Inflammatory macrophage (primary cell): ENCODE results near the gene NUAK1.

ENCODE experiments used
- DNase-seq, 2 donors: peaks; one replicate each; pipeline ENCODE4 v3.0.0-alpha.2; 2020 to 2022
- total RNA-seq, 18 experiments: gene quantifications; one replicate each; lab custom pipeline; 2026; ENCODE audit warnings: mixed read lengths in 6 of 18, inconsistent platforms in 2 of 18; lab: John Stamatoyannopoulos, UW

Gene NUAK1
- 0 to 0.20 (median 0.03) reads per million in 18 experiments for total RNA-seq

GRCh38 chr12:106138633-106139421 lies at the start of gene NUAK1:
Gene NUAK1, minus strand, starts transcription at chr12:106138954. Its CDS starts 301 bp downstream, at chr12:106138653.
- no peak for DNase-seq

- DNase-seq: no peak
These were observed 49.5 kb upstream of the NUAK1 start for GRCh38 chr12:106188256-106188655.

- no peak for DNase-seq
These were observed 49.1 kb upstream of the NUAK1 start for GRCh38 chr12:106187842-106188241.

GRCh38 chr12:106187155-106187789 lies 48.5 kb upstream of the NUAK1 start:
- DNase-seq: no peak

GRCh38 chr12:106183735-106184134 lies 45.0 kb upstream of the NUAK1 start:
- no peak for DNase-seq

GRCh38 chr12:106181401-106182114 lies 42.8 kb upstream of the NUAK1 start:
- no peak for DNase-seq

GRCh38 chr12:106179086-106179485 lies 40.3 kb upstream of the NUAK1 start:
- no peak for DNase-seq

GRCh38 chr12:106178562-106178961 lies 39.8 kb upstream of the NUAK1 start:
- DNase-seq: no peak

GRCh38 chr12:106176560-106176959 lies 37.8 kb upstream of the NUAK1 start:
- no peak for DNase-seq

- no peak for DNase-seq
These were observed 36.1 kb upstream of the NUAK1 start for GRCh38 chr12:106174876-106175275.

GRCh38 chr12:106173442-106173841 lies 34.7 kb upstream of the NUAK1 start:
- no peak for DNase-seq

- DNase-seq: no peak
These were observed 32.5 kb upstream of the NUAK1 start for GRCh38 chr12:106171117-106171750.

GRCh38 chr12:106170285-106170684 lies 31.5 kb upstream of the NUAK1 start:
- no peak for DNase-seq

- no peak for DNase-seq
These were observed 25.0 kb upstream of the NUAK1 start for GRCh38 chr12:106163712-106164111.

GRCh38 chr12:106161491-106161890 lies 22.7 kb upstream of the NUAK1 start:
- no peak for DNase-seq

- DNase-seq: no peak
These were observed 22.2 kb upstream of the NUAK1 start for GRCh38 chr12:106160915-106161314.

GRCh38 chr12:106157802-106158201 lies 19.0 kb upstream of the NUAK1 start:
- DNase-seq: no peak

- no peak for DNase-seq
These were observed 16.1 kb upstream of the NUAK1 start for GRCh38 chr12:106154751-106155273.

- DNase-seq: no peak
These were observed 13.6 kb upstream of the NUAK1 start for GRCh38 chr12:106152334-106152733.

- DNase-seq: no peak
These were observed 11.8 kb upstream of the NUAK1 start for GRCh38 chr12:106150555-106150954.

- peak; percentile 36 to 47 for DNase-seq
These were observed 10.5 kb upstream of the NUAK1 start for GRCh38 chr12:106149096-106149784.

- no peak for DNase-seq
These were observed 9.2 kb upstream of the NUAK1 start for GRCh38 chr12:106147956-106148355.
